C4-2B (cell line): ENCODE measurements around the gene STPG2.

Source experiments
- ZFX ChIP-seq: fragments of 450-650 bp; IDR thresholded peaks from 2 replicates; pipeline ENCODE4 v1.6.1; 2017
- TF ChIP-seq, protein P1 (sequence below): fragments of 450-650 bp; conservative IDR thresholded peaks from 2 replicates; pipeline ENCODE4 v1.5.1; 2017; ENCODE audit warnings: mild to moderate bottlenecking

- TF ChIP-seq, protein P1, sequence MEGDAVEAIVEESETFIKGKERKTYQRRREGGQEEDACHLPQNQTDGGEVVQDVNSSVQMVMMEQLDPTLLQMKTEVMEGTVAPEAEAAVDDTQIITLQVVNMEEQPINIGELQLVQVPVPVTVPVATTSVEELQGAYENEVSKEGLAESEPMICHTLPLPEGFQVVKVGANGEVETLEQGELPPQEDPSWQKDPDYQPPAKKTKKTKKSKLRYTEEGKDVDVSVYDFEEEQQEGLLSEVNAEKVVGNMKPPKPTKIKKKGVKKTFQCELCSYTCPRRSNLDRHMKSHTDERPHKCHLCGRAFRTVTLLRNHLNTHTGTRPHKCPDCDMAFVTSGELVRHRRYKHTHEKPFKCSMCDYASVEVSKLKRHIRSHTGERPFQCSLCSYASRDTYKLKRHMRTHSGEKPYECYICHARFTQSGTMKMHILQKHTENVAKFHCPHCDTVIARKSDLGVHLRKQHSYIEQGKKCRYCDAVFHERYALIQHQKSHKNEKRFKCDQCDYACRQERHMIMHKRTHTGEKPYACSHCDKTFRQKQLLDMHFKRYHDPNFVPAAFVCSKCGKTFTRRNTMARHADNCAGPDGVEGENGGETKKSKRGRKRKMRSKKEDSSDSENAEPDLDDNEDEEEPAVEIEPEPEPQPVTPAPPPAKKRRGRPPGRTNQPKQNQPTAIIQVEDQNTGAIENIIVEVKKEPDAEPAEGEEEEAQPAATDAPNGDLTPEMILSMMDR = no peak
- TF ChIP-seq ZFX = no peak
Measured at GRCh38 chr4:97868097-97868496, 275.2 kb downstream of the STPG2 start.
